ENCODE data around the gene CEBPE. TPM values are rescaled to one million over a fixed set of nuclear protein-coding genes. Genes with fewer than 3 reads are reported as not detected.

Gene CEBPE
- total RNA-seq, 1 donor from 2014 or later = not detected

DNA sequence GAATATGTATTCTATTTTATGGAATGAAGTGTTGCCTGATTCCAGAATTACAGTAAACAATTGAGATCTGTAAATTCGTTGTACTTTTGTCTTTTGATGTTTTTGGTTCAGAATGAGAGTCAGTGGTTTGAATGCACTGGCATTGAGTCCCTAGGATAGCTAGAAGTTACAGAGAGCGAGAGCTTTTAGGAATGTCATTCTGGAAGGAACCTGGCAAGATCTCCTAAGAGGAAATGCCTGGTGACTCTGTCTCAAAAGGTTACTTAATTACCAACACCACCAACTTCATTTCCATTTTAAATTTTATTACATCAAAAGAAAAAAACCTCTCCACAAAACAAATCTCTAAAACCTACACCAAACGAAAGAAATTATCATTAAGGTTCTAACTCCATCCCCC is 6.0 kb upstream of the CEBPE start:
- H3K27me3 Mint-ChIP-seq (ENCODE audit: low read depth, unreplicated experiment) = peaks cover 22% of the 10 kb centered on the region
- Histone ChIP-seq H3K4me3 (ENCODE audit: insufficient read depth, low read depth, low read length) (no peak overlapping the region), H3K9ac (ENCODE audit: low read length) (no peak overlapping the region), H3K27ac (ENCODE audit: low read depth, low read length) (no peak overlapping the region), H2AFZ (ENCODE audit: low read depth, low read length) (no peak overlapping the region), H3K4me2 (ENCODE audit: low read length) (no peak overlapping the region), H3K79me2 (ENCODE audit: insufficient read depth, low read length) (no peaks in the 10 kb centered on the region), H3K27me3 (ENCODE audit: insufficient read depth, low read length) (peaks cover 6% of the 10 kb centered on the region), H4K20me1 (ENCODE audit: insufficient read depth, low read length) (no peaks in the 10 kb centered on the region), H3K36me3 (ENCODE audit: insufficient read depth, low read length) (no peaks in the 10 kb centered on the region), H3K4me1 (ENCODE audit: insufficient read depth, low read length) (peaks cover 10% of the 10 kb centered on the region), H3K9me3 (ENCODE audit: insufficient read depth, low read depth, low read length) (no peaks in the 10 kb centered on the region)
- no peak overlapping the region for H3K4me3 Mint-ChIP-seq (ENCODE audit: unreplicated experiment)
- peaks cover 6% of the 10 kb centered on the region for H3K36me3 Mint-ChIP-seq (ENCODE audit: low read depth, unreplicated experiment)
- H3K9me3 Mint-ChIP-seq (ENCODE audit: unreplicated experiment) = no peaks in the 10 kb centered on the region
- peaks cover 14% of the 10 kb centered on the region for H3K4me1 Mint-ChIP-seq (ENCODE audit: low read depth, unreplicated experiment)
- H3K27ac Mint-ChIP-seq (ENCODE audit: unreplicated experiment) = no peak overlapping the region
- DNase-seq (ENCODE audit: low read depth) = no peak
- no peak for FAIRE-seq
- TF ChIP-seq EZH2 (IDR thresholded peaks at IDR 0.05; ENCODE audit: insufficient read depth, low read length) = no peak
- TF ChIP-seq, protein P1, sequence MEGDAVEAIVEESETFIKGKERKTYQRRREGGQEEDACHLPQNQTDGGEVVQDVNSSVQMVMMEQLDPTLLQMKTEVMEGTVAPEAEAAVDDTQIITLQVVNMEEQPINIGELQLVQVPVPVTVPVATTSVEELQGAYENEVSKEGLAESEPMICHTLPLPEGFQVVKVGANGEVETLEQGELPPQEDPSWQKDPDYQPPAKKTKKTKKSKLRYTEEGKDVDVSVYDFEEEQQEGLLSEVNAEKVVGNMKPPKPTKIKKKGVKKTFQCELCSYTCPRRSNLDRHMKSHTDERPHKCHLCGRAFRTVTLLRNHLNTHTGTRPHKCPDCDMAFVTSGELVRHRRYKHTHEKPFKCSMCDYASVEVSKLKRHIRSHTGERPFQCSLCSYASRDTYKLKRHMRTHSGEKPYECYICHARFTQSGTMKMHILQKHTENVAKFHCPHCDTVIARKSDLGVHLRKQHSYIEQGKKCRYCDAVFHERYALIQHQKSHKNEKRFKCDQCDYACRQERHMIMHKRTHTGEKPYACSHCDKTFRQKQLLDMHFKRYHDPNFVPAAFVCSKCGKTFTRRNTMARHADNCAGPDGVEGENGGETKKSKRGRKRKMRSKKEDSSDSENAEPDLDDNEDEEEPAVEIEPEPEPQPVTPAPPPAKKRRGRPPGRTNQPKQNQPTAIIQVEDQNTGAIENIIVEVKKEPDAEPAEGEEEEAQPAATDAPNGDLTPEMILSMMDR (IDR thresholded peaks at IDR 0.05; ENCODE audit: insufficient read depth, low read depth, low read length) = no peak

DNA sequence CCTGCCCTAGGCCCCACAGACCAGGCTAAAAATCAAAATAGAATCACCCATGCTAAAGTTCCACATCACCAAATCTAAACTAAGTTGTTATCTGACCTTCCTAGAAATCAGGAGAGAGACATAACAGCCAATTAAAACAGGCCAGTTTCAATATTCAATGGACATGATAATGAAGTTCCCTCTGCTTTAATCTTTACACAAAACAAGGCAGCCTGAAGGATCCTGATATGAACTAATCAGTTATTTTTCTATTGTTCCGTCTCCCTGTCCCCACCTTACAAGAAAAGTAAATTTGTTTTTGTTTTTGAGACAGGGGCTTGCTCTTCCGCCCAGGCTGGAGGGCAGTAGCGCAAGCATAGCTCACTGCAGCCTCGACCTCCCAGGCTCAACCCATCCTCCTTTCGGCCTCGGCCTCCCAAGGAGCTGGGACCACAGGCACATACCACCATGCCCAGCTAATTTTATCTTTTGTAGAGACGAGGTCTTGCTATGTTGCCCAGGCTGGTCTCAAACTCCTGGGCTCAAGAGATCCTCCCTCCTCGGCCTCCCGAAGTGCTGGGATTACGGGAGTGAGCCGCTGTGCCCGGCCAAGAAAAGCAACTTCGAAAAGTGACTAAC is 5.4 kb upstream of the CEBPE start:
- Histone ChIP-seq H3K4me3 (ENCODE audit: insufficient read depth, low read depth, low read length) (no peak overlapping the region), H3K9ac (ENCODE audit: low read length) (no peak overlapping the region), H3K4me1 (ENCODE audit: insufficient read depth, low read length) (peaks cover 10% of the 10 kb centered on the region), H4K20me1 (ENCODE audit: insufficient read depth, low read length) (no peaks in the 10 kb centered on the region), H2AFZ (ENCODE audit: low read depth, low read length) (no peak overlapping the region), H3K4me2 (ENCODE audit: low read length) (no peak overlapping the region), H3K9me3 (ENCODE audit: insufficient read depth, low read depth, low read length) (no peaks in the 10 kb centered on the region), H3K27me3 (ENCODE audit: insufficient read depth, low read length) (peaks cover 4% of the 10 kb centered on the region), H3K79me2 (ENCODE audit: insufficient read depth, low read length) (no peaks in the 10 kb centered on the region), H3K36me3 (ENCODE audit: insufficient read depth, low read length) (no peaks in the 10 kb centered on the region), H3K27ac (ENCODE audit: low read depth, low read length) (no peak overlapping the region)
- no peak overlapping the region for H3K27ac Mint-ChIP-seq (ENCODE audit: unreplicated experiment)
- peaks cover 22% of the 10 kb centered on the region for H3K27me3 Mint-ChIP-seq (ENCODE audit: low read depth, unreplicated experiment)
- TF ChIP-seq EZH2 (IDR thresholded peaks at IDR 0.05; ENCODE audit: insufficient read depth, low read length) = no peak
- TF ChIP-seq, protein P1 (IDR thresholded peaks at IDR 0.05; ENCODE audit: insufficient read depth, low read depth, low read length) = no peak
- H3K9me3 Mint-ChIP-seq (ENCODE audit: unreplicated experiment) = no peaks in the 10 kb centered on the region
- H3K36me3 Mint-ChIP-seq (ENCODE audit: low read depth, unreplicated experiment) = peaks cover 6% of the 10 kb centered on the region
- FAIRE-seq (no peak), DNase-seq (ENCODE audit: low read depth) (no peak)
- peaks cover 14% of the 10 kb centered on the region for H3K4me1 Mint-ChIP-seq (ENCODE audit: low read depth, unreplicated experiment)
- no peak overlapping the region for H3K4me3 Mint-ChIP-seq (ENCODE audit: unreplicated experiment)

DNA sequence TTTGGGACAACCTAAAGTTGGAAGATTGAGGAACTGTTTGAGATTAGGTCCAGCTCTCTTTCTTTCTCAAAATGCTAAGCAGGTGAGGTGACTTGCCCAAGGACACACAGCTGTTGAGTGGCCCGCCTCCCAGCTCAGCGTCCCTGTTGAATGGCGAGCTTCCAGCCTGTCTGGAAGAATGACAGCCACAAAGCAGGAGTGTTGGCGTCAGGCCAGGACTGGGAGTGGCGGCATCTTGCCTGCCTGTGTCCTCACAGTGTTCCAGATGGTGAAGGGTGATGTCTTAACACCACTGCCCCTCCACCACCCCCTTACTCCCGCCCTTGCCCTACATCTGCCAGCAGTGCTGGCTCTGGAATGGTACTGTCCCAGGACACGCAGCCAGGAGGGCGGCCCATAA is 4.4 kb upstream of the CEBPE start:
- TF ChIP-seq, protein P1 (IDR thresholded peaks at IDR 0.05; ENCODE audit: insufficient read depth, low read depth, low read length) = no peak
- TF ChIP-seq EZH2 (IDR thresholded peaks at IDR 0.05; ENCODE audit: insufficient read depth, low read length) = no peak
- DNase-seq (ENCODE audit: low read depth) (no peak), FAIRE-seq (no peak)
- no peaks in the 10 kb centered on the region for H3K79me2 ChIP-seq (ENCODE audit: insufficient read depth, low read length)
- Mint-ChIP-seq H3K4me3 (ENCODE audit: unreplicated experiment) (no peak overlapping the region), H3K27ac (ENCODE audit: unreplicated experiment) (no peak overlapping the region), H3K36me3 (ENCODE audit: low read depth, unreplicated experiment) (peaks cover 4% of the 10 kb centered on the region), H3K4me1 (ENCODE audit: low read depth, unreplicated experiment) (peaks cover 14% of the 10 kb centered on the region), H3K27me3 (ENCODE audit: low read depth, unreplicated experiment) (peaks cover 18% of the 10 kb centered on the region), H3K9me3 (ENCODE audit: unreplicated experiment) (no peaks in the 10 kb centered on the region)
- H3K9me3 ChIP-seq (ENCODE audit: insufficient read depth, low read depth, low read length) = no peaks in the 10 kb centered on the region
- H3K4me3 ChIP-seq (ENCODE audit: insufficient read depth, low read depth, low read length) = no peak overlapping the region
- H3K27ac ChIP-seq (ENCODE audit: low read depth, low read length) = no peak overlapping the region
- H2AFZ ChIP-seq (ENCODE audit: low read depth, low read length) = no peak overlapping the region
- no peak overlapping the region for H3K9ac ChIP-seq (ENCODE audit: low read length)
- peaks cover 10% of the 10 kb centered on the region for H3K4me1 ChIP-seq (ENCODE audit: insufficient read depth, low read length)
- H3K4me2 ChIP-seq (ENCODE audit: low read length) = no peak overlapping the region
- H4K20me1 ChIP-seq (ENCODE audit: insufficient read depth, low read length) = no peaks in the 10 kb centered on the region
- H3K27me3 ChIP-seq (ENCODE audit: insufficient read depth, low read length) = peaks cover under 1% of the 10 kb centered on the region
- no peaks in the 10 kb centered on the region for H3K36me3 ChIP-seq (ENCODE audit: insufficient read depth, low read length)

All from astrocyte (in vitro differentiated cells and primary cell).